GM21619 (cell line): ENCODE measurements around the gene FAM9B.
"Not testable (repeated sequence)": the region's sequence is repeated elsewhere in the genome, so short reads cannot be mapped to it uniquely, and the experiment has no call there.

Experiments used
- ATAC-seq: cut with Tn5 transposase; IDR thresholded peaks from one replicate; pipeline ENCODE4 v1.9.1; 2021; ENCODE audit not compliant: unreplicated experiment

FAM9B gene

DNA sequence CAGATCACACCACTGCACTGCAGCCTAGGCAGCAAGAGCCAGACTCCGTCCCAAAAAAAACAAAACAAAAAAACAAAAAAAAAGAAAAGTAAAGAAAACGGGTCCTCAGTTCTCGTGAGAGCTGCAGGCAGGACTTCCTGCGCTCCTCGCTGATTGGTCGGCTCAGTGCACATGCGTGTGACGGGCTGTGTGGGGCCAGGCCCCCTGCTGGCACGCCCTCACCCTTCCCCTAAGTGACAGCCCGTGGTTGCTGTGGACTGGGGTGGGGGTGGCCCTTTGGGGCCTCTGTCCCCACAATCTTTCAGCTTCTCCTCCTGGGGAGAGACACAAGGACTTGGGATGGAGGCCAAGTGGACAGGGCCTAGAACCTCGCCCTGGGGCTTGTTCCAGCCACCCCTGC lies at the start of gene FAM9B:
FAM9B (minus strand) TSS at position 139 of the 400 bp plus-strand sequence. CDS start 1,141 bp downstream, outside the sequence.
- ATAC-seq: no peak

DNA sequence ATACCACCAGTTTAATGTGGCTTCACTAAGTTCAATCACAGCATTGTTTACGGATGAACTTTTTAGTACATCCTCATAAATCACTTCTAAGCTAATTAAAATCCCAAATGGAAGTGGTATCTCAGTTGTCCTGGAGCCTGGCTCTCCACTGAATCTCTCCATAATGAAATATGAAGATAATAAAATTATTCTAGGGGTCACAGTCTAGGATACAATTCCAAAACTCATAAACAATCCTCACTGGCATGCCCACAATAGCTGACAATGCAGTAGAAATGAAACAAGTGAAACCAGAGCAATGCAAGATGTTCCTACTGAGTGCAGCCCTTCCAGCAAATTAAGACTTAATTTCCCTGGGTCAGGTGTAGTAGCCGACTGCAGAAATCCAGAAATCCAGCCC lies 47.3 kb upstream of the FAM9B start:
- ATAC-seq: no peak

DNA sequence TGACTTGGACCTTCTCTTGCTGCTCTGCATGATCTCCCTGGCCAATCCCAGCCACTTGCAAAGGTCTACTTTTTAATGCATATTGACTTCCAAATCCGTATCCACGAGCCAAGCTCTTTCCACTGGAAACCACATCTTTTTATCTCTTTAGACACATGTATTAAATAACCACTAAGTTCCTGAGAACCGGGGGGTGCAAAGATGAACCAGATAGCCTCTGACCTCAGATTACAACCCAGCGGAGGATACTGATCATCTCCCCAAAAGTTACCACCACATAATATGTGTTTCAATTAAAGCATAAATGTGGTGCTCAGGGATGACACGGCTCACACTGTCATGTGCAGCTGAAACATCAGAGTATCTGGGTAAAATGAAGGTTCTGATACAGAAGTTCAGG lies 40.4 kb upstream of the FAM9B start:
- ATAC-seq: no peak

DNA sequence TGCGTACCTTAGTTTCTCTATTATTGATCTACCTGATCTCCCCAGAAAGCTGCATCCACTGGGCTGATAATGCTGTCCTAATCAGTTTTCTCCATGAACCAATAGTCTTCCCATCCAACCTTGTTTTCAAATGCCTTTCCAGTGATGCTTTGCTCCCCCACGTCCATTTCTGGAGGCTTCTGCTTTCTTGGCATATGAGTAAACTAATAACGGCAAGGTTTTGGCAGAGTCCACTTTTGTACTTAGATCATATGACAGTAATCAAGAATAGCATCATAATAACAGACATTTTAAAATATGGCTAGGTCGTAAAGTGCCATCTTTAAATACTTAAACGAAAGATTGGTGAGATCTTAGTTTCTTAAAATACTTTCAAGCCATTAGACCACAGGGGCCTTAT lies 38.4 kb upstream of the FAM9B start:
- no peak for ATAC-seq

DNA sequence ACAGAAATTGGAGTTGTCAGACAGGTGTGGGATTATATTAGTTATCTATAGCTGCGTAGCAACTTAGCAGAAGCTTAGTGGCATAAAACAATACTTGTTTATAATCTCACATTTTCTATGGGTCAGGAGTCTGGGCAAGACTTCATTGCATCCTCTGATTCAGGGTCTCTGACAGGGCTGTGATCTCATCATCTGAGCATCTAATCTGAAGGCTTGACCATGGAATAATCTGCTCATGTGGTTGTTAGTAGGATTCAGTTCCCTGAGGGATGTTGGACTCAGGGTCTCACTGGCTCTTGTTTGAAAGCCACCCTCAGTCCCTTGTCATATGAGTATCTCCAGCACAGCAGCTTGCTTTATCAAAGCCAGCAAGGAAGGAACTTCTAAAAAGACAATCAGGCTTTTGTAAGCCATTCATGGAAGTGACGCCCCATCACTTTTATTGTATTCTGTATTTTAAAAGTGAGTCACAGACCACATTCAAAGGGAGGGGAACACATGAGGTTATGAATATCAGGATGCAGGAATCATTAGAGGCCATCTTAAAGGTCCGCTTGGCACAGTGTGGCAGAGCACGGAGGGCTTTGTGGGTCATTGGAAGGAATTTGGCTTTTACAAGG lies 37.2 kb upstream of the FAM9B start:
- no peak for ATAC-seq

DNA sequence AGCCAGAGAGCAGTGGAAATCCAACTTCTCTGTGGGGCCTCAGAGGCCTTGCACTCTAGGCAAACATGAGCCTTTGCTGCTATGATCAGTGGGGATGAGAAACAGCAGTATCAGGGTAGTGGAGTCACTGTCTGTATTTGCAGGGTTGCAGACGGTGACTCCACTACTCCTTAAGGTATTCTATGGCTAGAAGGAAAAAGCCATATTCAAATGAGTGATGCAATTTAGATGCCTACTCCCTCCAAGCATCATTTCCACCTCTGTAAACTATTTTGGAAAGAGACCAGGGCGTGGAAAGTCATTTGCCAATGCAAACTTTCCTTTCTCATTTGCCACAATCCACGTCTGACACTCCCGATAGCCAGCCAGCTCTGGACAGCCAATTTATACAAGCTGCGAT lies 35.6 kb upstream of the FAM9B start:
- no peak for ATAC-seq

DNA sequence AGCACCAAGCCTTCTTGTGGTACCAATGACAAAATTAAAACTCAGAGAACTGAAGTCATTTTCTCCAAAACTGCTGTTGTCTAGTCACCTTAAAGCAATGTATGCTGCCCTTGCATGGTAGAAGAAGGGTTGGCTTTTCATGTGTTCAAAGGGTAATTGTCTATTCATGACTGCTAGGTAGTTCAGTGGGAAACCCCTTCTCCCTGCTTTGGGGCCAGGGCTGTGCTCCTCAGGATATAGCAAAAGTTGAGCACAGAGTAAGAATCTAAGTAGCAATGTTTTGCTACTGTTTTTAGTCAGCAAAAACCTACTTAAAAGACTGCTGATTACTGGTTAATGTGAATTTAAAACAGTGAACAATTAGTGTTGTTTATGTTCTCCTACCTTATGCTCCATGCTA lies 30.8 kb upstream of the FAM9B start:
- no peak for ATAC-seq

DNA sequence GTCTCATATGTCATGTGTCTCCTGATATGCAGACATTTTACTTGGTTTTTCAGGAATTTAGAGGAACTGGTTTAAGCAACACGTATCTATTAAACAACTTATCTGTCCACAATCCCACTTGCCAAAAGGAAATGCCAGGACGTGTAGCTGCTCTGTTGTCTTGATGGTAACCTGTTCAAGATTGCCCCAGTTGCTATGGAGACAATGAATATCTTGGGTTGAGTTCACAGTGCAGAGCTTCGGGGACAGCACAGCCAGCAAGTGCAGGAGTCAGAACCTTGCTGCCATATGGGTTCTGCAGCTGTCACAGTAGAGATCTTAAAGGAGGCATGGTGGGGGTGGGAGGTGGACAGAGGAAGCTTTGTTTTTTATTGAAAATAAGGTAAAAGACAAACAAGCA lies 28.7 kb upstream of the FAM9B start:
- no peak for ATAC-seq

DNA sequence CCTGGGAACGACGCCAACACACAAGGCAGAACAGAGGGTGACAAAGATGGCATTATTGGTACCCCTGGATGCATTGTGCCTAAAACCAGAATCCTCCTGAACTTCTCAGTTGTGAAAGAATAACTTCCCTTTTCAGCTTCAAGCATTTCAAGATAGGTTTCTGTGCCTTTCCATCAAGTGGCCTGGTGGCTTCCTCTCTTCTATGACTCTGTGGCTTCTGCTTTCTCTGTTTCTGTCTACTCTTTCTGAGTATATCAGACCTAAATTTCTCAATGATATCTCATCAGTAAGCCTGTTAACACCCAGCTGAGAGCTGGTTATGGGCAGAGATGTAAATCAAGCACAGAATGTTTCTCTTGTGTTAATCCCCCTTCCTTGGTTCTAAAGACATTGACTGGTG lies 21.4 kb upstream of the FAM9B start:
- ATAC-seq: no peak

DNA sequence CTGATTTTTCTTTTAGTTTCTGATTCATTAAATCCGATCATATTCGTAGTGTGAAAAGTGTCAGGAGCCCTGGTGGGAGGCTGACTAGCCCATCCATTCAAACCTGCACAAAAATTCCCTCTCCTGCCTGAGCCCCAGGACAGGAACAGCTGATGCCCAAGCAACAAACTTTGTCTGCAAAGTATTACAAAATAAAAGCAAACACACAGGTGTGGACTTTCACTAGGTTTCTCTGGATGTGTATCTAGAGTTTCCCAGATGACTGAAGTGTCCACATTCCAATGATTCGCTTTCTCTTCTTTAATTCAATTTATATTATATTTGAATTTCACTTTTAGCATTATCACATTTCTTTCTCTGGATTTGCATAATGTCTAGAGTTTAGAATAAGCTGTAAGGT lies 18.2 kb upstream of the FAM9B start:
- ATAC-seq: no peak

DNA sequence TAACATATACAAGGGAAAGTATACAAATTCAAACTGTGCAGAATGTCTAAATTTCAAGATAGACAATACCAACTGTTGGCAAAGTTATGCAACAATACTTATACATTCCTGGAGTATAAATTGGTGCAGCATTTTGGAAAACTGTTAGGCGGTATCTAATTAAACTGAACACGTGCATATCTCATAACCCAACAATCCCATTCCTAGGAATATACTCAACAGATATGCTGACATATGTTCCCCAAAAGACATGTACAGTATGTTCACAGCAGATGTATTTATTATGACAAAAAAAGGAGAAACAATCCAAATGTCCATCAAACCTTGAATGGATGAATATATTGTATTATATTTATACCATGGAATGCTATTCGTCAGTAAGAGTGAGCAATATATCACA lies 16.4 kb upstream of the FAM9B start:
- ATAC-seq: no peak

DNA sequence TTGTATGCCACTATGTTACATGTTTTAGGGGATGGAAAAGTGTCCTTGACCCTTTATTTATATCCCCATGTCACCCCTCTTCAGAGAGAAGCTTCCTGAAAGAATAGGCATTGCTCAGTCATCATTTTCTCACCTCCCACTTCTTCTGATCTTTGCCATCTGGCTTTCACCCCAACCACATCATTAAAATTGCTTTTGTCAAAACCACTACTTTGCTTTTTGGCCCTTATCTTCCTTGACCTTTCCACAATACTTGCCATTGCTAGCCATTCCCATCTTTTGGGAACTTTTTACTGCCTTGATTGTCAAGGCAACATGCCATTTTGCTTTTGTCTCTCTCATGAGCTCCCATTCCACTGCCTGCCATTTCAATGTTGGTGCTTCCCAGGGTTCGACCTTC lies 14.9 kb upstream of the FAM9B start:
- ATAC-seq: no peak

DNA sequence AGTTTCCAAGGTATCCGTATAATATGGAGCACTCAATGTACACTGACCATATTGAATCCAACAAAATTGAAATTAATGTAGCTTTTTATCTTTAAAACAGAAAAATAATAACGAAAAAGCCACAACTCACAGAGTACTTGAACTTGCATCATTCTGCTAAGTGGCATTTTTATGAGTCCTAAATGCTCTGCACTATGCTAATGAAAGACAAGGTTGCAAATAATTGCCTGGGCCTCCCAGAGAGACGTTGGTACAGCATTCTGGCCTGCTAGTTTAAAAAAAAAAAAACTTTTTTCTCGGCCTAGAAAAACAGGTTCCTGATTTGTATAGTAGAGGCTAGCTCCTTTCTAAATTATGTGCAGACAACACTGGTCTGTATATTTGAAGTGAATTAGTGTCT lies 4.3 kb upstream of the FAM9B start:
- ATAC-seq: no peak

DNA sequence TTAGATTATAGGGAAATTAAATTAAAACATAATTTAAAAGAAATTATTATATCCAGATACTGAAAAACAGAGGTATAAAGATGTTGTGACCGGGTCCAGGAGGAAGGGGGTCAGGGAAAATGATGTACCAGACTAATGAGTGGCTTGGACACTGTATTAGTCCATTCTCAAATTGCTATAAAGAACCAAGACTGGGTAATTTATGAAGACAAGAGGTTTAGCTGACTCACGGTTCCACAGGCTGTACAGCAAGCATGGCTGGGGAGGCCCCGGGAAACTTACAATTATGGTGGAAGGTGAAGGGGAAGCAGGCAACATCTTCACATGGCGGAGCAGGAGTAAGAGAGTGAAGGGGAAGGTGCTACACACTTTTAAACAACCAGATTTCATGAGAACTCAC lies 3.4 kb upstream of the FAM9B start:
- no peak for ATAC-seq

DNA sequence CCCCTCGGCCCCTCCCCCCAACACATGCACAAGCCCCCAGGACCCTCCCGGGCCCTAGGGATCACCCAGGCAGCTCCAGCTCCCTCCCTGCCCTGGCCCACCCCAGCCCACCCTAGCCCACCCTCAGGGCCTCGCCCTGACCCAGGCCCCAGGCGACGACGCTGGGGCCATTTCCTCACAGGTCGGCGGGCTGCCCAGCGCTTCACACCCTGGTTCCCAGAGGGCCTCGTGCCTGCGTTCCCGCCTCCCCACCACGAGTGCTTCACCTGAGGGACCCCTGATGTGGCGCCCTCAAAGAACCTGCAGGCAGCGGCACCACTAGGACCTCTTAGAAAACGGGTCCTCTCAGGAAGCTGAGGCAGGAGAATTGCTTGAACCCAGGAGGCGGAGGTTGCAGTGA lies 341 bp downstream of the FAM9B start:
- ATAC-seq: no peak

DNA sequence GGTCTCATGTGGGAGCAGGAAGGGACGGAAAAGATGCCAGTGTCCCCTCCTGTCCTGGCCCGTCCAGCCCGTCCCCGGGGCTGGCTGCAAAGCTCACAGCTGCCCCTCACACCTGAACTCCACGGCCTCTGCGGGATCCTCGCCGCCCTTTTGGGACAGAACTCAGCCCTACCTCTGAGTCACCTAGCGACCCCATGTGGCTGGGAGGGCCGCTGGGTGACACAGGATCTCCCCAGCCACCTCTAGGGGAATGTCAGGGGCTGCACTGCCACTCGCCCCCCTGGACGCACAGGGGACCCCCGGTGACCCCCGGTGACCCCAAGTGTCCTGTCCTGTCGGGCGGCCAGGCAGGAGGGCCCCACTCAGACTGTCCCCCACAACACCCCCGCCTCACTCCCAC lies 748 bp downstream of the FAM9B start:
- ATAC-seq: no peak

DNA sequence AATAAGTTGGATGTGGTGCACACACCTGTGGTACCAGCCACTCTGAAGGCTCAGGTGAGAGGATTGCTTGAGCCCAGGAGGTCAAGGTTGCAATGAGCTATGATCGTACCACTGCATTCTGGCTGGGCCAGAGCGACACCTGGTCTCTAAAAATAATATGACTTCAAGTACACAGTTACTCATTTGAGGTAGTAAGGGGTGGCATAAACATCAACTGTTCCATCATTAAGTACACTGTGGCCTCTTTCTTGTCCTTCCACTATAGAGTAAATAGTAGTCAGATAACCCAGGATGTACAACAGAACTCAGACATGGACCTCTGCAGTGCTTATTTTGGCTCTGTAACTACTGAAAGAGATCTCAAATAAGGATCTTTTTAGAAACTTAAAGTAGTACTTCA lies 10.6 kb downstream of the FAM9B start:
- ATAC-seq: no peak

DNA sequence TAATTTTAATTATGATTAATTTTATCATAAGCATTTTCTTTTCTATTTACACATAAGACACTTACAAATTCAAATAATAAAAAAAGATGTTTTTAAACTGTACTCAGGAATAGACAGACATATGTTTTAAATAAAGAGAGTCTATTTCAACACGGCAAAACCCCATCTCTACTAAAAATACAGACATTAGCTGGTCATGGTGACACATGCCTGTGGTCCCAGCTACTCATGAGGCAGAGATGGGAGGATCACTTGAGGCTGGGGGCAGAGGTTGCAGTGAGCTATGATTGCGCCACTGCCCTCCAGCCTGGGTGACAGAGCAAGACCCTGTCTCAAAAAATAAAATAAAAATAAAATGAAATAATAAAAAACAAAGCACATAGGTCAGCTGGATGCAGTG lies 14.8 kb downstream of the FAM9B start:
- ATAC-seq: no peak

DNA sequence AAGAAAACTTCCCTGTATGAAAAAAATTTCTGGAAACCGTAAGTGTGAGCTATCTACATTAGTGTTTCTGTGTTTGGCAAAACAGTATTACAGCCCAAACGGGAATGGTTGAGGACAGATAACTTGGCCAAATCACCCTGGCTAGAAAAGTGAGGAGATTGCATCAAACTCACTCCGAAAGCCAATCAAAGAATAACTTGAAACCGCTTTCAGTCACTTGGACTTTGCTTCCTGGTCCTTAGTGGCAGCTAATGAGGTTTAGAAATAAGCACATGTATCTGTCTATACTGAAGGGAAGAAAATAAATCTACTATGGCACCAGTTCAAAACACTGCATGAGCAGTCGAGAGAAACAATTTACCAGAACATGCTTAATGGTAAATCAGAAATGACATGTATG lies 15.6 kb downstream of the FAM9B start:
- not testable (repeated sequence) for ATAC-seq

DNA sequence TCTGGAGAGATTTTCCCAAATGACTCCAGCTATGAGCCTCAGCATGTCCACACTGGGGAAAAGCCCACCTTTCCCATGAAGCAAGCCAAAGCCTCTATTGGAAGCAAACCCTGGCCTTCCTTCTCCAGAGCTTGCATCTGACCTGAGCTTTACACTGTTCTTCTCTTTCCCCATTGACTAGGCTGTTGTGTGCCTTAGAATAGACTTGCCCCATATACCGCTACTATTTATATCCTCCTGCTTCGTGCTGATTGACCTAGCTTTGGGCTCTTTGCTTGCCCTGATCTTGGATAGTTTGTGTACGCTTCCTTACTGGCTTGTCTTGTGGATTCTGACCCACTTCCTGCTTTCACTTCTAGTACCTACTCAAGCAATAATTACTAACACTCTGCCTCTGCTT lies 30.9 kb downstream of the FAM9B start:
- ATAC-seq: no peak

DNA sequence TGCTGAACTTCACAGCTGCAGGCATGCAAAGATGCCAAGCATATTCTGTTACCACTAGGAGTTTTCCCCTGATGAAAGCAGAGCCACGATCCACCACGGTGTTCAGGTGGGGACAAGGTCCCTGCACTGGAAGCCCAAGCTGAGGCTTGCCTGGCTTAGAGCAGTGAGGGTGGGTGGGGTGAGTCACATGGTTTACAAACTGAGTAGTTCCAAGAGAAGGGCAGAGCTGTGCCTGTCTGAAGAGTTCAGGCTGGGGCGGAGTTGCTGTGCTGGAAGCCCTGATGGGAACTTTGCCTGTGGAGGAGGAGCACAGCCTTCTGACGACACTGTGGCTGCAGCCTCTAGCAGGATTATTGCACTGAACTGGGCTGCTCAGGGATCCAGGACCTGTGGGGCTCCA lies 45.5 kb downstream of the FAM9B start:
- ATAC-seq: no peak

DNA sequence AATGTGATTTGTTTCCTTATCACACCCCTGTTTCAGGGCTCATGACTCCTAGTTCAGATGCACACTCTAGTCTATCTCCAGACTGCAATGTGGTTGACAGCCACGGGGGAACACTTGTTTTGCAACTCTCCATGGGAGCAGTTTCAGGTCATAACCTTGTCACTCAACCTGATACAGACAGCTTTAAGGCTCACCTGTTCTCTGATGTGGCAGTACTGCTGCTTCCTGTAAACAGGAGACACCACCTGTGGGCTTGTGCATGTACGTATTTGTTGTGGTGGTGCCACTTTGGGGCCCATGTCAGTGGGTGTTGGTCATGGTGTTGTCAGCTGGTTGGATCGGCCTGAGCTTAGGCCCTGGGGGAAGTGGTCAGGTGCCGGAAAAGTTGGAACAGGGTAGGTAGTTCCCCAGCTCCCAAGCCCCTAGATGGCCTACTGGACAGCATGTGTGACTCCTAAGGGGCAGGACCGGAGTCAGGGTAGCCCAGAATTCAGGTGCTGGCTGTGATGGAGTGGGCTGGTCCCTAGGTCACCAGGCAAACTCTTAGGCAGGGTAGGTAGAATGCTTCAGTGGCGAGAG lies 46.2 kb downstream of the FAM9B start:
- no peak for ATAC-seq

DNA sequence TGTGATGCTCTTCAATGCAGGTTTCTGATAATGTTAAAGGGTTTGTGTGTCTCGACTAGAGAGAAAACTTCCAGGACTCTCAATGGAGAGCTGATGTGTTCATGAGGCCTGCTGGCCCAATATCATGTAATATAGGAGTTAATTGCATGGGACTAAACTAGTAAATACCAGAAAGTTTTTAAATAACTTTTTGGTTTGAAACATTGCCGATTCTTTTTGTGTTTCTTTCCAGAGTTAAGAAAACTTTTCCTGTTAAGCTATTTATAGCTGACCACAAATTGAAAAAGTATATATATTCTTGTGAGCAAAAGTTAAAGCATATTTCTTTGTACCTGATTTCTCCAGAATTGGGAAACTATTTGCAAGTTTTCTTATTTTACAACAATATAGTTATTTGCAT lies 49.7 kb downstream of the FAM9B start:
- ATAC-seq: no peak
